UCSD-AML1 (cell line): Measurements from ENCODE around the gene TEKT5.
"Not testable (repeated sequence)": the region's sequence is repeated elsewhere in the genome, so short reads cannot be mapped to it uniquely, and the experiment has no call there.

Experiments
- DNase-seq: peaks from one replicate; lab custom pipeline; 2025; ENCODE audit not compliant: unreplicated experiment; lab: John Stamatoyannopoulos, UW

Gene TEKT5

GRCh38 chr16:10685709-10686108 is 9.0 kb downstream of the TEKT5 start:
- no peak for DNase-seq

GRCh38 chr16:10684511-10685151 is 10.1 kb downstream of the TEKT5 start:
- no peak for DNase-seq

- DNase-seq = no peak
Observed at GRCh38 chr16:10683170-10683569, 11.6 kb downstream of the TEKT5 start.

- no peak for DNase-seq
Observed at GRCh38 chr16:10682604-10683003, 12.1 kb downstream of the TEKT5 start.

- DNase-seq = no peak
Observed at GRCh38 chr16:10681310-10682308, 13.1 kb downstream of the TEKT5 start.

- DNase-seq = no peak
Observed at GRCh38 chr16:10679921-10680320, 14.8 kb downstream of the TEKT5 start.

- not testable (repeated sequence) for DNase-seq
Observed at GRCh38 chr16:10679441-10679840, 15.3 kb downstream of the TEKT5 start.

GRCh38 chr16:10678655-10679054 is 16.1 kb downstream of the TEKT5 start:
- no peak for DNase-seq

- no peak for DNase-seq
Observed at GRCh38 chr16:10676284-10676683, 18.4 kb downstream of the TEKT5 start.

- no peak for DNase-seq
Observed at GRCh38 chr16:10675861-10676260, 18.9 kb downstream of the TEKT5 start.

- no peak for DNase-seq
Observed at GRCh38 chr16:10675216-10675615, 19.5 kb downstream of the TEKT5 start.

- no peak for DNase-seq
Observed at GRCh38 chr16:10671729-10672128, 23.0 kb downstream of the TEKT5 start.

- no peak for DNase-seq
Observed at GRCh38 chr16:10669791-10670190, 24.9 kb downstream of the TEKT5 start.

GRCh38 chr16:10668322-10669045 is 26.2 kb downstream of the TEKT5 start:
- peak; percentile 38 for DNase-seq

GRCh38 chr16:10667239-10667638 is 27.5 kb downstream of the TEKT5 start:
- DNase-seq = no peak

- DNase-seq = no peak
Observed at GRCh38 chr16:10666291-10666690, 28.4 kb downstream of the TEKT5 start.

- no peak for DNase-seq
Observed at GRCh38 chr16:10665166-10665565, 29.6 kb downstream of the TEKT5 start.

GRCh38 chr16:10664720-10665126 is 30.0 kb downstream of the TEKT5 start:
- DNase-seq = no peak

GRCh38 chr16:10663744-10664143 is 31.0 kb downstream of the TEKT5 start:
- no peak for DNase-seq

- no peak for DNase-seq
Observed at GRCh38 chr16:10663146-10663545, 31.6 kb downstream of the TEKT5 start.

- DNase-seq = no peak
Observed at GRCh38 chr16:10662212-10662611, 32.5 kb downstream of the TEKT5 start.

GRCh38 chr16:10661737-10662136 is 33.0 kb downstream of the TEKT5 start:
- DNase-seq = no peak
